Stimulated activated naive CD4-positive, alpha-beta T cell treated with Interleukin-2 at 50 U/mL for 16 hours (primary cell): ENCODE measurements around the gene C4orf33.

Experiments used
- DNase-seq: peaks from one replicate; lab custom pipeline; 2025; lab: John Stamatoyannopoulos, UW

C4orf33 gene

DNA sequence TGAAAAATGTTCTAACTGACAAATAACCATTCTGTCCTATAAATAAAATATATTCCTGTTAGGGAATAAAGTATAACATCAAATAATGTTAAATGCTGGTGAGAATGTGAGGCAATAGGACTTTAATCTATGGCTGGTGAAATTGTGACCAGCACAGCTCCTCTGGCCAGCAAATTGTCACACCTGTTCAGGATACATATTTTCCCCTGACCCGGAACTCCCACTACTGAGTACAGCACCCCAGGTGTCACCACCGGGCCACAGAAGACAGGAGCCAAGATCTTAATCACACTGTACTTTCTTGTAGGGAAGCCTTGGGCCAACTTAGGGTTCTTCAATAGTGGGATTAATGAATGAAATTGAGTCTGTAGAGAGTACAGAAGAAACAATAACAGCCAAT is 33.2 kb downstream of the C4orf33 start:
- DNase-seq: no peak

DNA sequence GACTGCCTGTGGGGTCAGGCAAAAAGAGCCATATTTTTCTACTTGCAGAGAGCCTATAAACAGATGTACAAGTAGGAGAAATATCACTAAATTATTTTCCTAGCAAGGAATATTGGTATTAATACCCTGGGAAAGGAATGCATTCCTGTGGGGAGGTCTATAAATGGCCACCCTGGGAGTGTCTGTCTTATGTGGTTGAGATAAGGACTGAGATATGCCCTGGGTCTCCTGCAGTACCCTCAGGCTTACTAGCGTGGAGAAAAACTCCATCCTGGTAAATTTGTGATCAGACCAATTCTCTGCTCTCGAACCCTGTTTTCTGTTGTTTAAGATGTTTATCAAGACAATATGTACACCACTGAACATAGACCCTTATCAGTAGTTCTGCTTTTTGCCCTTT is 35.4 kb downstream of the C4orf33 start:
- no peak for DNase-seq

DNA sequence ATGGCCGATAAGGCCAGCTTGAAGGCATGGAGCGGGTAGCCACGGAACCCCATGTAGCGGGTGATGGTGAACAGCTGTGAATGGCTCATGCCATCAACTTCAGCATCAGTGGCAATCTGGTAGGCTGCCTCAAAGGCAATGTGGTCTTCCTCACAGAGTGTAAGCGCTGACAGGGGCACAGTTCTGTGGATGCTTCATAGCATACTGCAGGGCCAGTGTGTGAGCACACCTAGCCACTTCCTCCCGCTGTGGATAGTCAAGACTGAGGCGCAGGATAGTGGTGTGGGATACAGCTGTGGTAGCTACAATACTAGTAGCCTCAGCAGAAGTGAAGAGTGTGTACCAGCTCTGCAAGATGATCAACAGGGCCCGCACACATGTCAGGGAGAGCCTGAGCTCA is 40.5 kb downstream of the C4orf33 start:
- no peak for DNase-seq

GRCh38 chr4:129138810-129139496 is 43.0 kb downstream of the C4orf33 start:
- no peak for DNase-seq

- DNase-seq: no peak
Observed at GRCh38 chr4:129140521-129140920, 44.6 kb downstream of the C4orf33 start.

DNA sequence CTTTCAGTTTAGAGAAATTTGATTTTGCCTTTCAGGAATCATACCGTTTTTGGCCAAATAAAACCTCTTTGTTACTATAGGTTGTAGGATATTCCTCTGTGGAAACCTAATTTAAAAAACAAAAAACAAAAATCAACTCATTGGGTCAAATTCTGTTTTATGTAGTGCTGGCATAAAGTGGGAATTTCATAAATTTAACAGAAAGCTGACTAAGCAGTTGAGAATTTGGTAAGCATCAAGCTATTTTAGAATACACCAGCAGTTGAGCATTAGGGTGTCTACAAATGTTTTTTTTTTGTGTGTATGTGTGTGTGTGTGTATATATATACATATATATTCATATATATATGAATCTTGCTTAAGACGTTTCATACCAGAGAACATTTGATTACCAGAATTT is 47.4 kb downstream of the C4orf33 start:
- DNase-seq: no peak

DNA sequence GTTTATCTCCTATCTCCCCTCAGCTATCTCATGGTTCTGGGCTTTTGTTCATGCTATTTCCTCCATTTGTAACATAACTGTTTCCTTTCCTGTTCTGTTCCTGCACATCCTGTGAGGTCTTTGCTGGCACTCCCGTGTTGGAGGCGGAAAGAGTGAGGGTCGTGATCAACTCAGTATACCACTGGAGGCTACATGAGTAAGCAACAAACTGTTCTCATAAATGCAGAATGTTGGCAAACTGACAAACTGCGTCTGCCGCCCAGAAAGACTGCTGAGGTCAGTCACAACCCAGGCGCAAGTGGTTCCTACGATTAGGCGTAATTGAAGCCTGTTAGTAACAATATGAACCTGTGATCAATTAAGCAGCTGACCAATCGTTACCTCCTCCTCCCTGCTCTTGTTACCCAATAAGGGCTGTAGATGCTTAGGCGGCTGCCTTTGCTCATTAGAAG is 48.8 kb downstream of the C4orf33 start:
- no peak for DNase-seq

GRCh38 chr4:129145222-129145730 is 49.3 kb downstream of the C4orf33 start:
- no peak for DNase-seq

DNA sequence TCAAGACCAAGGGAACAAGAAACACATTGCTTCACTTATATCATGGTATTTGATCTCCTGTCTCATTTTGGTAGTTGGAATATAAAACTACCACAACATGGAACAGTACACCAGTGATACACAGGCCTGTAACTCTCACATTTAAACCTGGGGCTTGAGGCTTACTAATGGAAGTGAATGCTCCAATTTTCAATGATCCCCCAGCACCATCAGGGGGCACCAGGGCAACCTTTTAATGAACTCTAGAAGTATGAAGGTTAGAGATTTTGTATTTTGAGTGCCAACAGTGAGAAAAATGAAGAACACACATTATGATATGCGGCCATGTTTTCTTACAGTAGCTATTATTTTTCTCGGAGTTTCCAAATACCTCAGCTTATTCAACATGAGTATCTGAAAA is 50.7 kb downstream of the C4orf33 start:
- DNase-seq: no peak

GRCh38 chr4:129148892-129149291 is 52.9 kb downstream of the C4orf33 start:
- DNase-seq: no peak

GRCh38 chr4:129149906-129150305 is 54.0 kb downstream of the C4orf33 start:
- no peak for DNase-seq

DNA sequence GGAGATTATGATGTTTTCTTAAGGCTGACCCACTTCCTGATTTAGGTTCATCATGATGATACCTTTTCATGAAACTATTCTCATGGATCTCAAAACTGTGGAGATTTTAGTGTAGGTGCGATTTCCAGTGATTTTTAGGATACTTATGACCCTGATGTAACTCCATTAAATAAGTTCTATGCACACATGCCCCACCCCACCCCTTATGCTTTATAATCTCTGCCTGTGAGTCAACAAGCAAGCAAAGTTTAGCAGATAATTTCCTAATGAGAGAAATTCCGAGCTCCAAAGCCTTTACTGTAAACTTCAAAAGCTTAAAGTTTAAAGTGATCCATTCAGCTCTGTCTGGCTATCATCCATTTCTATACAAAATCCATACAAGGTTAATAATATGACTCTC is 56.4 kb downstream of the C4orf33 start:
- DNase-seq: no peak

DNA sequence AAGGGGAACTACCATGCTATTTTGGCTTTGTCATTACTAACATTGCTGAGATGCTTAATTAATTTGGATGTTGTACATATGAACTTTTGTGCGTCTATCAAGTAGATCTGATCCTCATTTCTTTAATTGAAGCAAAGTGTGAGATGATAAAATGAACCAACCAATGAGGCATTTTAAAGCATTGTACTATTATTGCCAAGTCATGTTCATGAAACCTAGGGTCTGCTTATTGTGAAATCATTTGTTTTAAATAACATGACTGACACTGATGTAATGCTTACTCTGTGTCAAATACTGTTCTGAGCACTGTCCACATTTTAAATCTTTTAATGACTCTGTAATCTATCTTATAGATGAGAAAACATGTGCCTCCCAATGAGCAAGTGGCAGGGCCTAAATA is 57.7 kb downstream of the C4orf33 start:
- no peak for DNase-seq

- no peak for DNase-seq
Observed at GRCh38 chr4:129162450-129162849, 66.5 kb downstream of the C4orf33 start.

DNA sequence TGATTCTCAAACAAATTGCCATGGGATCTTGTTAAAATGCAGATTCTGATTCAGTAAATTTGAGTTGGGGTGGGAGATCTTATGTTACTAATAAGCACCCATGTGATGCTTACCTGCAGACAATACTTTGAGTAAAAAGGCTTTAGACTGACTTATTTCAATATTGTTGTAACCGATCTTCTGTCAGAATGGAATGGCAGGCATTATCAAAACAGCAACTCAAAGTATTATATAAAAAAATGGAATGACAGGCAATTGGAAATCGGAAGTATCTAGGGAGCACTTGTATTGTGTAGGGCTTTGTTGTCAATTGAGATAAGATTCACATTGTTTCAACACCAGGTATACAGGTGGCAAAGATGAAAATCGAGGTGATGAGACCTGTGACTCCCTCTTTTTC is 67.5 kb downstream of the C4orf33 start:
- no peak for DNase-seq

- no peak for DNase-seq
Observed at GRCh38 chr4:129164243-129164642, 68.3 kb downstream of the C4orf33 start.
